SH-SY5Y (cell line): Measurements from ENCODE around the gene ALKBH7.

Experiments used
- GATA2 ChIP-seq: IDR thresholded peaks from 2 replicates; pipeline ENCODE4 v1.6.1; 2011; ENCODE audit warnings: mild to moderate bottlenecking, low read depth, low read length
- GATA3 ChIP-seq: IDR thresholded peaks from 2 replicates; pipeline ENCODE4 v1.6.1; 2011; ENCODE audit warnings: low read depth, mild to moderate bottlenecking, low read length, moderate library complexity

DNA sequence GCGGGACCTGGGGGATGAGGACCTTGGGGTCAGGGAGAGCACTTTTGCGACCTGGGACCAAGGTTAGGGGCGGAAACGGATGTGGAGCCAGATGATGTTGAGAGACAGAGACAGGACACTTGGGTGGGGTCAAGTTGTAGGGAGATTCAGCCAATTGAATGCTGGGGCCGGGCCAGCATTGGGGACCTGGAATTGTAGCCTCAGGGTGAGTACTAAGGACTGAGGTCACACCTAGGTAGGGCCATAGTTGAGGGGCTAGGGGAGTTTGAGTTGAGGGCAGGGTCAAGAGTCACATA, 1.2 kb downstream of the ALKBH7 start:
- no peak for TF ChIP-seq GATA2
- no peak for TF ChIP-seq GATA3
